ENCODE measurements around the gene ITGB3.

The ITGB3 gene

DNA sequence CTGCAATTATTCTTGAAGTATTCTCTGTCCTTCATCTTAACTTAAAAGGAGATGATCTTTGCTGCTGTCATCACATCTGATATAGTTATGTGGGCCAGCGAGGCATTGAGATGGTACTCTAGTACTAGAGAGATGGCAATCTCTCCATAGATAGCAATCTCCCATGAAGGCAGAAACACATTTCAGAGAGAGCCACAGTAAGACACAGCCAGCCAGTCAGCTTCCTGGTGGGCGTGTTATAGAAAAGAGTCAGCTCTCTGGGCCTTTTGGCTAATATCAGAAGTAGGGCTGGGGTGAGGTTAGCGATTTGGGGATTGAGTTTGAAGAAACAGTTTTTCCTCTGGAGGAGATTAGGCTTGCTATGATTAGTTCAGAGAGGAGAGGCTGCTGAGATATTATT is 47.5 kb downstream of the ITGB3 start:
- WGBS (ENCODE audit: insufficient coverage): 80% methylated on average over 1 of the region's 3 CpGs
- CTCF ChIA-PET: interaction anchor here (0.7 to 1.4 kb wide), 3 partner anchors 11 to 75 kb away, joined by 3 read pairs; no protein-coding TSS in a partner anchor

DNA sequence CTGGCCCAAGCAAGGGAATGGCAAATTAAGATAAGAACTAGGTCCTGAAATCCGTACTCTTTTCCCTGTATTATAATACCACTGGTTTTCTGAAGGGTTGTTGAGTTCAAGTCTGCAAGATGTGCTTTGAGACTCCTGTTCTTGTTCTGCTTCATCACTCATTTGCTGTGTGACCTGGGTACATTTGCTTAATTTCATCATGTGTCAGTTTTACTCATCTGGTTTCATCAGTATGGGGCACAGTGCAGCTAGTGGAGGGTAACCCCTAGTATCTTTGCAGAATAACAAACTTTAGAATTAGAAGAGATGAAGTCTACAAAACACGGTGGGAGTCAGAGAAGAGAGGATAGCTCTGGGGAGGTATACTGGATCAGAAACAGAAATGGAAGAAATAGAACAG is 48.2 kb downstream of the ITGB3 start:
- CTCF ChIA-PET: no interaction called here
- Histone ChIP-seq H3K27ac (ENCODE audit: insufficient read depth in 1 of 2, low read depth in 1 of 2, low read length in 2 of 2, poor library complexity in 1 of 2, severe bottlenecking in 2 of 2) (no peak overlapping the region), H3K4me3 (ENCODE audit: control insufficient read depth in 1 of 7, extremely low read depth in 1 of 7, insufficient read depth in 4 of 7, low read depth in 2 of 7, low read length in 6 of 7) (no peak overlapping the region), H3K36me3 (ENCODE audit: control insufficient read depth in 4 of 4, insufficient read depth in 4 of 4, low read length in 3 of 4) (no peaks in the 10 kb centered on the region), H3K27me3 (replicated peaks in 2 of 5; ENCODE audit: control insufficient read depth in 4 of 5, insufficient read depth in 5 of 5, low read length in 4 of 5) (no peaks in the 10 kb centered on the region), H3K9me3 (ENCODE audit: control extremely low read depth in 1 of 5, control insufficient read depth in 4 of 5, insufficient read depth in 2 of 5, low read depth in 1 of 5, low read length in 4 of 5) (peaks cover 0 to 8% (median 4%) of the 10 kb centered on the region in 5 experiments), H3K4me1 (ENCODE audit: control extremely low read depth in 1 of 4, control insufficient read depth in 4 of 4, insufficient read depth in 4 of 4, low read length in 3 of 4) (peaks cover 0 to 4% (median 1%) of the 10 kb centered on the region in 4 experiments)
- WGBS (ENCODE audit: insufficient coverage): 100% methylated on average over 1 of the region's 2 CpGs
- POLR2A ChIA-PET: no interaction called here
- DNase-seq: no peak

More for the DNA sequence above, 47.5 kb downstream of the ITGB3 start:
- Histone ChIP-seq H3K27ac (ENCODE audit: insufficient read depth in 1 of 2, low read depth in 1 of 2, low read length in 2 of 2, poor library complexity in 1 of 2, severe bottlenecking in 2 of 2) (no peak overlapping the region), H3K4me1 (ENCODE audit: control extremely low read depth in 1 of 4, control insufficient read depth in 4 of 4, insufficient read depth in 4 of 4, low read length in 3 of 4) (peaks cover 0 to 4% (median 1%) of the 10 kb centered on the region in 4 experiments), H3K36me3 (ENCODE audit: control insufficient read depth in 4 of 4, insufficient read depth in 4 of 4, low read length in 3 of 4) (no peaks in the 10 kb centered on the region), H3K27me3 (replicated peaks in 2 of 5; ENCODE audit: control insufficient read depth in 4 of 5, insufficient read depth in 5 of 5, low read length in 4 of 5) (no peaks in the 10 kb centered on the region), H3K9me3 (ENCODE audit: control extremely low read depth in 1 of 5, control insufficient read depth in 4 of 5, insufficient read depth in 2 of 5, low read depth in 1 of 5, low read length in 4 of 5) (peaks cover 0 to 8% (median 4%) of the 10 kb centered on the region in 5 experiments), H3K4me3 (ENCODE audit: control insufficient read depth in 1 of 7, extremely low read depth in 1 of 7, insufficient read depth in 4 of 7, low read depth in 2 of 7, low read length in 6 of 7) (no peak overlapping the region)
- POLR2A ChIA-PET: no interaction called here
- no peak for DNase-seq

- Histone ChIP-seq H3K36me3 (ENCODE audit: control insufficient read depth in 4 of 4, insufficient read depth in 4 of 4, low read length in 3 of 4) (no peaks in the 10 kb centered on the region), H3K27ac (ENCODE audit: insufficient read depth in 1 of 2, low read depth in 1 of 2, low read length in 2 of 2, poor library complexity in 1 of 2, severe bottlenecking in 2 of 2) (no peak overlapping the region), H3K4me1 (ENCODE audit: control extremely low read depth in 1 of 4, control insufficient read depth in 4 of 4, insufficient read depth in 4 of 4, low read length in 3 of 4) (peaks cover 0 to 4% (median 1%) of the 10 kb centered on the region in 4 experiments), H3K27me3 (replicated peaks in 2 of 5; ENCODE audit: control insufficient read depth in 4 of 5, insufficient read depth in 5 of 5, low read length in 4 of 5) (no peaks in the 10 kb centered on the region), H3K4me3 (ENCODE audit: control insufficient read depth in 1 of 7, extremely low read depth in 1 of 7, insufficient read depth in 4 of 7, low read depth in 2 of 7, low read length in 6 of 7) (no peak overlapping the region), H3K9me3 (ENCODE audit: control extremely low read depth in 1 of 5, control insufficient read depth in 4 of 5, insufficient read depth in 2 of 5, low read depth in 1 of 5, low read length in 4 of 5) (peaks cover 0 to 8% (median 4%) of the 10 kb centered on the region in 5 experiments)
- no peak for DNase-seq
- ChIA-PET POLR2A (no interaction called here), CTCF (interaction anchor here (0.6 to 1.3 kb wide), 2 partner anchors 11 to 70 kb away, joined by 3 read pairs; no protein-coding TSS in a partner anchor)
- no CpG with 5 or more reads among the region's 1 CpG for WGBS (ENCODE audit: insufficient coverage)
These were observed 50.6 kb downstream of the ITGB3 start for GRCh38 chr17:47304186-47304585.

DNA sequence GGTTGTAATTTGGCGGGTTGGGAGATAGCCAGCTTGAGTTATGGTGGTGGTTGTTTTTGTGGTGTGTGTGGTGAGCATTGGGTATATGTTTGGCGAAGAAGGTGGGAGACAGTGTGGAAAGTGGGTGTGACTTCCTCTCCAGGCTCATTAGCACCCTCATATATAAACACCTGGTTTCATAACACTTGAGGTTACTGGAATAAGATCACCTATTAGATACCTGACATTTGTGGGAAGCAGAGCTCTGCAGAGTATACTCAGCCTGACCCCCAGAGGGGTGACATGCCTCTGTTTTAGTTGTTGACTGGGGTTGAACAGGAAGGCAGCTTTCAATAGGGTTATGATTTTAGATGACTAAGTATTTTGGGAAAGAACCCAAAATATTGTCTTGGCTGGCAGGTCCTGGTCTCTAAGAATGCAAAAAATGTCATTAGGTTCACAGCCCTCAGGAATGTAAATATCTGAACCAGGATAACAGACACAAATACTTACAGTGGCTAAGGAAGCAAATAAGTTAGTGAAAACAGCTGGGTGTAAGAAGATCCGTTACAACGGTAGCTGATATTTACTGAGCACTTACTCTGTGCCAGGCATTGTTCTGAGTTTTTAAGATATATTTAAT is 51.8 kb downstream of the ITGB3 start:
- no CpG with 5 or more reads among the region's 4 CpGs for WGBS (ENCODE audit: insufficient coverage)
- Histone ChIP-seq H3K4me1 (ENCODE audit: control extremely low read depth in 1 of 4, control insufficient read depth in 4 of 4, insufficient read depth in 4 of 4, low read length in 3 of 4) (peaks cover 0 to 4% (median 1%) of the 10 kb centered on the region in 4 experiments), H3K36me3 (ENCODE audit: control insufficient read depth in 4 of 4, insufficient read depth in 4 of 4, low read length in 3 of 4) (no peaks in the 10 kb centered on the region), H3K9me3 (ENCODE audit: control extremely low read depth in 1 of 5, control insufficient read depth in 4 of 5, insufficient read depth in 2 of 5, low read depth in 1 of 5, low read length in 4 of 5) (peaks cover 0 to 8% (median 4%) of the 10 kb centered on the region in 5 experiments), H3K4me3 (ENCODE audit: control insufficient read depth in 1 of 7, extremely low read depth in 1 of 7, insufficient read depth in 4 of 7, low read depth in 2 of 7, low read length in 6 of 7) (no peak overlapping the region), H3K27me3 (replicated peaks in 2 of 5; ENCODE audit: control insufficient read depth in 4 of 5, insufficient read depth in 5 of 5, low read length in 4 of 5) (no peaks in the 10 kb centered on the region), H3K27ac (ENCODE audit: insufficient read depth in 1 of 2, low read depth in 1 of 2, low read length in 2 of 2, poor library complexity in 1 of 2, severe bottlenecking in 2 of 2) (no peak overlapping the region)
- DNase-seq: peak in 2 of 3 donors; percentile 35 to 54
- ChIA-PET CTCF (interaction anchor here (1.3 to 1.5 kb wide), 2 partner anchors 9 to 10 kb away, joined by 3 read pairs; no protein-coding TSS in a partner anchor), POLR2A (interaction anchor here (0.6 kb wide), 1 partner anchor 45 kb away, joined by 3 read pairs; no protein-coding TSS in a partner anchor)

DNA sequence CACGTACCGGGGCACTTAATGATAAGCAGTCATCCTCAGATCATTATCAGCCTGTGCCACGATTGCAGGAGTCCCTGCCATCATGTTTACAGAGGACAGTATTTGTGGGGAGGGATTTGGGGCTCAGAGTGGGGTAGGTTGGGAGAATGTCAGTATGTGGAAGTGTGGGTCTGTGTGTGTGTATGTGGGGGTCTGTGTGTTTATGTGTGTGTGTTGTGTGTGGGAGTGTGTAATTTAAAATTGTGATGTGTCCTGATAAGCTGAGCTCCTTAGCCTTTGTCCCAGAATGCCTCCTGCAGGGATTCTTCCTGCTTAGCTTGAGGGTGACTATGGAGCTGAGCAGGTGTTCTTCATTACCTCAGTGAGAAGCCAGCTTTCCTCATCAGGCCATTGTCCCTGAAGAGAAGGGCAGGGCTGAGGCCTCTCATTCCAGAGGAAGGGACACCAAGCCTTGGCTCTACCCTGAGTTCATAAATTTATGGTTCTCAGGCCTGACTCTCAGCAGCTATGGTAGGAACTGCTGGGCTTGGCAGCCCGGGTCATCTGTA is 56.6 kb downstream of the ITGB3 start:
- Histone ChIP-seq H3K9me3 (ENCODE audit: control extremely low read depth in 1 of 5, control insufficient read depth in 4 of 5, insufficient read depth in 2 of 5, low read depth in 1 of 5, low read length in 4 of 5) (no peaks in the 10 kb centered on the region), H3K36me3 (ENCODE audit: control insufficient read depth in 4 of 4, insufficient read depth in 4 of 4, low read length in 3 of 4) (no peaks in the 10 kb centered on the region), H3K4me3 (ENCODE audit: control insufficient read depth in 1 of 7, extremely low read depth in 1 of 7, insufficient read depth in 4 of 7, low read depth in 2 of 7, low read length in 6 of 7) (no peak overlapping the region), H3K4me1 (ENCODE audit: control extremely low read depth in 1 of 4, control insufficient read depth in 4 of 4, insufficient read depth in 4 of 4, low read length in 3 of 4) (peaks cover 0 to 8% (median under 1%) of the 10 kb centered on the region in 4 experiments), H3K27ac (ENCODE audit: insufficient read depth in 1 of 2, low read depth in 1 of 2, low read length in 2 of 2, poor library complexity in 1 of 2, severe bottlenecking in 2 of 2) (no peak overlapping the region), H3K27me3 (replicated peaks in 2 of 5; ENCODE audit: control insufficient read depth in 4 of 5, insufficient read depth in 5 of 5, low read length in 4 of 5) (no peaks in the 10 kb centered on the region)
- ChIA-PET CTCF (interaction anchor here (1.2 to 2.7 kb wide), 2 partner anchors 15 to 80 kb away, joined by 4 to 11 read pairs; no protein-coding TSS in a partner anchor), POLR2A (no interaction called here)
- 86% methylated on average over 1 of the region's 4 CpGs for WGBS (ENCODE audit: insufficient coverage)
- DNase-seq: no peak

DNA sequence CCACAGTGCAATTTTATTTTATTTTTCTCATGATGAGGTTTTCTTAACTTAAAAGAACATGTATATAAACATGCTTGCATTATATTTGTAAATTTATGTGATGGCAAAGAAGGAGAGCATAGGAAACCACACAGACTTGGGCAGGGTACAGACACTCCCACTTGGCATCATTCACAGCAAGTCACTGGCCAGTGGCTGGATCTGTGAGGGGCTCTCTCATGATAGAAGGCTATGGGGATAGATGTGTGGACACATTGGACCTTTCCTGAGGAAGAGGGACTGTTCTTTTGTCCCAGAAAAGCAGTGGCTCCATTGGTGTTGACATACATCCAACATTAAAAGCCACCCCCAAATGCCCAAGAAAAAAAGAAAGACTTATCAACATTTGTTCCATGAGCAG is 57.8 kb downstream of the ITGB3 start:
- POLR2A ChIA-PET: no interaction called here
- no peak overlapping the region for H3K27ac ChIP-seq (ENCODE audit: insufficient read depth in 1 of 2, low read depth in 1 of 2, low read length in 2 of 2, poor library complexity in 1 of 2, severe bottlenecking in 2 of 2)
- CTCF ChIA-PET: interaction anchor here (0.6 to 2.7 kb wide), 3 partner anchors 11 to 81 kb away, joined by 3 to 11 read pairs (median 4); no protein-coding TSS in a partner anchor

More for the DNA sequence above, 57.8 kb downstream of the ITGB3 start:
- Histone ChIP-seq H3K4me1 (ENCODE audit: control extremely low read depth in 1 of 4, control insufficient read depth in 4 of 4, insufficient read depth in 4 of 4, low read length in 3 of 4) (peaks cover 0 to 6% (median 0%) of the 10 kb centered on the region in 4 experiments), H3K4me3 (ENCODE audit: control insufficient read depth in 1 of 7, extremely low read depth in 1 of 7, insufficient read depth in 4 of 7, low read depth in 2 of 7, low read length in 6 of 7) (no peak overlapping the region), H3K36me3 (ENCODE audit: control insufficient read depth in 4 of 4, insufficient read depth in 4 of 4, low read length in 3 of 4) (no peaks in the 10 kb centered on the region), H3K27me3 (replicated peaks in 2 of 5; ENCODE audit: control insufficient read depth in 4 of 5, insufficient read depth in 5 of 5, low read length in 4 of 5) (no peaks in the 10 kb centered on the region), H3K9me3 (ENCODE audit: control extremely low read depth in 1 of 5, control insufficient read depth in 4 of 5, insufficient read depth in 2 of 5, low read depth in 1 of 5, low read length in 4 of 5) (no peaks in the 10 kb centered on the region)
- DNase-seq: no peak

Measured in common myeloid progenitor, CD34-positive (primary cell).